ENCODE results near the gene RHOJ.
A peak's percentile ranks its signal among the peaks of the same experiment; 100 is the strongest.

The RHOJ gene

GRCh38 chr14:63290741-63291430 is 86.6 kb downstream of the RHOJ start:
- TF ChIP-seq, protein P1, sequence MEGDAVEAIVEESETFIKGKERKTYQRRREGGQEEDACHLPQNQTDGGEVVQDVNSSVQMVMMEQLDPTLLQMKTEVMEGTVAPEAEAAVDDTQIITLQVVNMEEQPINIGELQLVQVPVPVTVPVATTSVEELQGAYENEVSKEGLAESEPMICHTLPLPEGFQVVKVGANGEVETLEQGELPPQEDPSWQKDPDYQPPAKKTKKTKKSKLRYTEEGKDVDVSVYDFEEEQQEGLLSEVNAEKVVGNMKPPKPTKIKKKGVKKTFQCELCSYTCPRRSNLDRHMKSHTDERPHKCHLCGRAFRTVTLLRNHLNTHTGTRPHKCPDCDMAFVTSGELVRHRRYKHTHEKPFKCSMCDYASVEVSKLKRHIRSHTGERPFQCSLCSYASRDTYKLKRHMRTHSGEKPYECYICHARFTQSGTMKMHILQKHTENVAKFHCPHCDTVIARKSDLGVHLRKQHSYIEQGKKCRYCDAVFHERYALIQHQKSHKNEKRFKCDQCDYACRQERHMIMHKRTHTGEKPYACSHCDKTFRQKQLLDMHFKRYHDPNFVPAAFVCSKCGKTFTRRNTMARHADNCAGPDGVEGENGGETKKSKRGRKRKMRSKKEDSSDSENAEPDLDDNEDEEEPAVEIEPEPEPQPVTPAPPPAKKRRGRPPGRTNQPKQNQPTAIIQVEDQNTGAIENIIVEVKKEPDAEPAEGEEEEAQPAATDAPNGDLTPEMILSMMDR (IDR thresholded peaks at IDR 0.05; ENCODE audit: insufficient read depth, low read depth, low read length, missing control alignments): no peak
- DNase-seq (ENCODE audit: low read depth): no peak
- H3K4me3 ChIP-seq (ENCODE audit: low read depth, low read length): no peak overlapping the region

- TF ChIP-seq, protein P1 (IDR thresholded peaks at IDR 0.05; ENCODE audit: insufficient read depth, low read depth, low read length, missing control alignments): no peak
- no peak for DNase-seq (ENCODE audit: low read depth)
Observed at GRCh38 chr14:63292805-63293204, 88.6 kb downstream of the RHOJ start.

DNA sequence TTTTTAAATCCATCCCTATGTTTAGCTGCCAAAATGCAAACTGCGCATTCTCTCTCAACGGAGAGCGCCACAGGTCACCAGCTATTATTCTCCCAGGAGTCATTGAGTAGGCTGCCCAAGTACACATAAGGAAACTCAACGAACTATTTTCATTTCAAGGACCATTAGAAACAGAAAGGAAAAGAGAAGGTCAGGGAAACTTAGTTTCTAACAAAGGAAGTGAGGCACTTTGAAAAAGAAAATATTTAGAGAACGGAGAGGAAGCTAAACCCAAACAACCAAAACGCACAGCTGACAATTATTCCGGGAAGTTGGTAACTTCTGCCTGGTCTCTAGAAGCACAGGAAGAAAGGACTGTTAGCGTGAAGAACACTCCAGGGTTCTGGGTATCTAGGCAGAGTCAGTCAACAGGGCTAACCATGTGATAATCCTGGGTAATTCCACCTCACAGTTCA is 91.0 kb downstream of the RHOJ start:
- peak; percentile 64 for DNase-seq (ENCODE audit: low read depth)
- peak overlapping the region; percentile 49 for H3K4me3 ChIP-seq (ENCODE audit: low read depth, low read length)
- TF ChIP-seq, protein P1 (IDR thresholded peaks at IDR 0.05; ENCODE audit: insufficient read depth, low read depth, low read length, missing control alignments): no peak

More at GRCh38 chr14:63292805-63293204, 88.6 kb downstream of the RHOJ start:
- H3K4me3 ChIP-seq (ENCODE audit: low read depth, low read length): no peak overlapping the region

GRCh38 chr14:63296060-63296563 is 91.9 kb downstream of the RHOJ start:
- peak; percentile 86 for DNase-seq (ENCODE audit: low read depth)
- TF ChIP-seq, protein P1 (IDR thresholded peaks at IDR 0.05; ENCODE audit: insufficient read depth, low read depth, low read length, missing control alignments): no peak

DNA sequence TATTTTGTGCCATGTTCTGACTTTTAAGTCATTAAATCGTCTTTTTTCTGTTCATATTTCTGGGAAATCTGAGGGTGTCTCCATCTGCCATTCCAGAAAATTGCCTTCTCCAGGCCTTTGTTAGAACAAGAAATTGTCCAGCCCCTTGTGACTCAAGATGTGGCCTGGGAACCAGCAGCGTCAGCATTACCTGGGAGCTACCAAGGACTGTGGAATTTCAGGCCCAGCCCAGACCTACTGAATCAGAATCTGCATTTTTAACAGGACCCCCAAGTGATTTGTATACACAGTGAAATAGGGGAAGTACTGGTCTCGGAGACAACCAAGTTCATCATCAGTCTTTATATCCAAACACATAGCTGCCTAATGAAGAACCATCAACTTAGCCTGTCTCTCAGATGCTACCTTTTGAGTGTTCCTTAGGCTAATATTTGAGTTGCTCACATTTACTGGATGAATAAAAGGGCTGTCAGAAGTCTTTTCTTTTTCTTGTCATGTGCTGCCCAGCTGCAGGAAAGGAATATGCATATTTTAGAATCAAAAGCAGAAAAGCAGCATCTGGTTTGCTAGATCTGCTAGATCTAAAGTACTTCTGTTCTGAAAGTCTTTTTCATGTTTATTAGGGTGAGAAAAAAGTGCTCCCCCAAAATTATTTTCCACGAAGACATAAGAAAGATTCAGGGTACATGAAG is 93.3 kb downstream of the RHOJ start:
- TF ChIP-seq, protein P1 (IDR thresholded peaks at IDR 0.05; ENCODE audit: insufficient read depth, low read depth, low read length, missing control alignments): no peak
- DNase-seq (ENCODE audit: low read depth): no peak
- H3K4me3 ChIP-seq (ENCODE audit: low read depth, low read length): no peak overlapping the region

More at GRCh38 chr14:63296060-63296563, 91.9 kb downstream of the RHOJ start:
- H3K4me3 ChIP-seq (ENCODE audit: low read depth, low read length): peak overlapping the region; percentile 49

DNA sequence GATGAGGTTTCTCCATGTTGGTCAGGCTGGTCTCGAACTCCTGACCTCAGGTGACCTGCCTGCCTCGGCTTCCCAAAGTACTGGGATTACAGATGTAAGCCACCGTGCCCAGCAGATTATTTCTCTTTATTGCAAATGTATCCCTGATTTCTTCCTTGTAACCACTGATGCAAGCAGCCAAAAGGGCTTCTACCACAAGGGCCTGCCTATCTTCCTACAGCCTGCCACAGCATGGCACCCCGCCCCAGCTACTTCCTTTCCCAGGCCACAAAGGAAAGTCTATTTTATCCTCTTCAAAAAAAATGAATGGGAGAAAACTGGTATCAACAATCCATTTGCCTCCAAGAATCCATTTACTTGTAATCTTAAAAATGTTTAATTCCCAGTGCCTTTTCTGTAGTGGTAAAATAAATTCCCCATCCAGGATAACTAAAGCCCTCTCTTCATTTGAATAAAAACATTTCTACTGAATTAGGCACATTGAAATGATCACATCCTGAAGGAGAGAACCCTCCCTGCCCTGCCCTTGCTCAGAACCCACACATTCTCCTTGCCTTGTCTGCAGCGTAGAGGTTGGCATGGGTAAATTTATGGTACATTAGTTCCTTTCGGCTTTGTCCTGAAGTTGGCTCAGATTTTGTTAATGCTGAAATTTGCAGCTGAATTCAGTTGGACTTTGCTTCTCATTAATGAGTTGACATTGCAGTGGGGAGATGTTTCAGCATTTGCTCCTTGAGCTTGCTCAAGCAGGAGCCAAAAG is 95.3 kb downstream of the RHOJ start:
- TF ChIP-seq, protein P1 (IDR thresholded peaks at IDR 0.05; ENCODE audit: insufficient read depth, low read depth, low read length, missing control alignments): no peak
- no peak overlapping the region for H3K4me3 ChIP-seq (ENCODE audit: low read depth, low read length)
- no peak for DNase-seq (ENCODE audit: low read depth)

All from GM12865 (cell line).